NCI-H460 (cell line): ENCODE data around the gene IRX4. TPM values are rescaled to one million over a fixed set of nuclear protein-coding genes. Genes with fewer than 3 reads are reported as not detected.
"Not testable (repeated sequence)": the region's sequence is repeated elsewhere in the genome, so short reads cannot be mapped to it uniquely, and the experiment has no call there.

Experiments
- DNase-seq: peaks from one replicate; pipeline ENCODE4 v3.0.0-alpha.2; 2016; ENCODE audit warnings: low read depth; ENCODE audit errors: extremely low read depth
- total RNA-seq: library from RNA; depleted of rRNA; stranded (reverse); fragments of >200 nt; shearing (Covaris generic); gene quantifications from 2 replicates; pipeline ENCODE4 v1.2.3, GENCODE V29; 2014

The IRX4 gene
- total RNA-seq, 1 experiment from 2014 or later: 0.79 TPM

- DNase-seq: no peak
These were observed 17.2 kb downstream of the IRX4 start for GRCh38 chr5:1865486-1865885.

DNA sequence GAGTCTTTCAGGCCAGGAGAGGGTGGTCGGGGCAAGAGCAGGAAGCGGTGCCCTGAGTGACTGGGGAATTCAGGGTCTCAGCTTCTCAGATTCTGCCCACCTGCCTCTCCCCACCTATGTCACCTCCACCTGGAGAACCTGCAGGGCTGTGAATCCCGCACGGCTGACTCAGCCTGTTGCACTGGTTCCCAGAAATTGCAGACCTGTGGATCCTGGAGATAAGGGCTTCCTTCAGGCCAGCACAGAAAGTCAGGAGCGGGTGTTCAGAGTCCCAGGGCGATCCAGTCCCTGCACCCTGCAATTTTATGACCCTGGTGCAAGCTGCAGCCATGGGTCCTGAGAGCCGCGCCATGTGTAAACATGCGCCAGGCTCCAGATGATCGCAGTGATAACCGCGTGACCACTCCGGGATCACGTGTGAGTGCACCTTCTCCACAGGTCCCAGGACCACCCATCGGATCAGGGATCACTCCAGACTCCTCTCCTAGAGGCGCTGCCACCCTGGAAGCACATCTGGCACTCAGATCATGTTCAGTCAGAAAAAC is 17.8 kb downstream of the IRX4 start:
- no peak for DNase-seq

DNA sequence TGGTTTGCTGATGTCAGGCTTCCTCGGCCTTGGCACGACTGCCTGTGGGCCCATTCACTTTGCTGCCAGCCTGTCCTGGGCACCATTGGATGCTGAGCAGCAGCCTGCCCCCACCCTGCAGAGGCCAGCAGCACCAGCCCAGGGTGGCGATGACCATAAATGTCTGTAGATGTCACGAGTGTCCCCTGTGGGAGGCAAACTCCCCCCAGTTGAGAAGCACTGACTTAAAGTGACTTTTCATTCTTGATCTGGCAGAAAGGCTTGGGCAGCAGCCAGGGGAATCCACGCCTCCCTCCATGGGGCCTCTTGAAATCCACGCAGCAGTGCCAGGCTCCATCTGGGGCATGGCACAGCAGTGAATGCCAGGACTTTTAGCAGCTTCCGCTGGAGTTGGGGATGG is 21.8 kb downstream of the IRX4 start:
- DNase-seq: no peak

DNA sequence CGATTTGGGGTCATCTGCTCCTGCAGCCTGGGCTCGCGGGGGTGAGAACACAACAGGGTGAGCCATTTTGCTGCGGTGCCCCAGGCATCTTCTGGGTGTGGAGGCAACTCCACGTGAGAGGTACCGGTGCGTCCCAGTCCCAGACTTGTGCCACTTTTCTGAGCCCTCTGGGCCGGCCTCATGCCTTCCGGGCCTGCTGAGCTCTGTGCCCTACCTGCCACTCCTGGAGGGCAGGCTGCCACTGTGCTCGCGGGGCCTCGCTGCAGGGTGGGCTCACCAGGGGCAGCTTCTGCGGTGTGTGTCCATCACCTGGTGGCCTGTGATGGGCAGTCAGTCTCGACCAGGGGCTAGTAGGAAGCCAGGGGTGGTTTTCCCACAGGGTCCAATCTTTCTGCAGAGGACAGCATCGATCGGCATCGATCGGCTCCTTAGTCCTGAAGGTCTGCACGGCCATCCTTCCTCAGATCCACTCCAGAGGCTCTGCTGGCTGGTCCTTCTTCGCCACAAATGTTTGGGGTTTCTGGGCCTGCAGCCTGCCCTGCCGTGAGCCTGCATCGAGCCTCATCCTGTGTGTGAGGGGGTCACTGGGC is 22.6 kb downstream of the IRX4 start:
- DNase-seq: no peak

DNA sequence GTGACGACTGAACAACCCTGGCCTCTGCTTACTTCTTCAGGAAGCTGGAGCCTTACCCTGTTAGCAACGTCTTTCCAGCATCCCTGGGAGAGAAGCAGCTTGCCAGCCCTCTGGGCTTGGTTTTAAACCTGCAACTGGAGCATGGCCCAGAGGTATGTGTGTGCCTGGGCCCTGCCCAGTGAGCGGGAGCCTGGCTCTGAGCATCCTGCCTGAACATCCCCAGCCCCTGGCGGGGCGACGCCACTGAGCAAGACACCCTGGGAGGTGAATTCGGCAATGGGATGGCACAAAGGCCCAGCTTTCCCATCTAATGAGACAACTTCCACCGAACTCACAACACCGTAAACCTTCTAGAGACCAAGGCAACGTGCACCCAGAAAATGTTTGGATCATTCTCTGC is 23.6 kb downstream of the IRX4 start:
- no peak for DNase-seq

DNA sequence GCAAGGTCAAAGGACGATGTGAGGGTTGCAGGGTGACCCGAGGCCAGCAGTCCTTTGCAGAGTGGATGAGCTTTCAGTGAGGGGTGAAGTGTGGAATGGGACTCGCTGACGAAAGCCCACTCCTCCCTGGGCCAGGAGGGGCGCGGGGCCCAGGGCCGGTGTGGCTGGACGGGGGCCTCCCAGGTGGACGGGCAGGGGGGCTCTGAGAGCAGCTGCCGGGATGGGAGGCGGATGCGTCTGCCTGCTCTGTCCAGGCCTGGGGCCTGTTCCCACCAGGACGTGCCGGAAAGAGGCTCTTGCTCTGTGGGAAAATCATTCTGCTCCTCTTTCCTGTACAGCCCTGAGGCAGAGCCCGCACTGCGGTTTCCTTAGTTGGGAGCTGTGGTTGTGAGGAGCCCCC is 24.3 kb downstream of the IRX4 start:
- no peak for DNase-seq

DNA sequence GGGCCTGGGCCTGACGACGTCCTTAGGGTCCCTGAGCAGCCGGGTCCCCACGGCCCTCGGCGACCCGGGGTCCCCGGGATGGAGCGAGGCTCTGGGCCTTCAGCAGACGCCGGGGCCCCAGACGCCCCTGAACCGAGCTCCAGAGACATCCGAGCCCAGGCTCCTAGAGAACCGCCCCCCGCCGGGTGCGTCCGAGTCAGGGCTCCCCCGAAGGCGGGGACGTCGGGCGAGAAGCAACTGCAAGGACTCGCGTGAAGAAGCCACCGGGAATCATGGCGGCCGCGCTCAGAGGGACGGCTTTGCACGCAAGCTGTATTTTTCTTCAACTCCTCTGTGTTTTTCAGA is 25.5 kb downstream of the IRX4 start:
- DNase-seq: no peak

- DNase-seq: no peak
These were observed 26.0 kb downstream of the IRX4 start for GRCh38 chr5:1856596-1857255.

DNA sequence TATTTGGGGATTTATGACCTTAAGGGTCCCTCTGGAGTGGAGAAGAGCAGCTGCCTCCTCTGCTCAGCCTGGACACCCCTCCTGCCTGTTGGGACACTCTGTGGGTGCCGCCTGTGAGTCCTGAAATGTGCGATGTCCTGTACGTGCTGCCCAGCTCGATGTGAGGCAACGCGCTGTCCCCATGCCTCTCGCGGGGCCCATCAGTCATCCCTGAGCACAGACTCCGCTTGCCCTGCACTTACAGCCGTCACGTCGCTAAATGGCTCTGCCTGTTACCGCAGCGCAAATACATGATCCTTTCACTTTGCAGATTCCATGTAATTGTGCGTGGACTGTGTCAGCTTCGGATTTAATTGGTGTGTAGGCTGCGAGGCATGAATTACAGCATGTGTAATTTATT is 27.1 kb downstream of the IRX4 start:
- DNase-seq: no peak

DNA sequence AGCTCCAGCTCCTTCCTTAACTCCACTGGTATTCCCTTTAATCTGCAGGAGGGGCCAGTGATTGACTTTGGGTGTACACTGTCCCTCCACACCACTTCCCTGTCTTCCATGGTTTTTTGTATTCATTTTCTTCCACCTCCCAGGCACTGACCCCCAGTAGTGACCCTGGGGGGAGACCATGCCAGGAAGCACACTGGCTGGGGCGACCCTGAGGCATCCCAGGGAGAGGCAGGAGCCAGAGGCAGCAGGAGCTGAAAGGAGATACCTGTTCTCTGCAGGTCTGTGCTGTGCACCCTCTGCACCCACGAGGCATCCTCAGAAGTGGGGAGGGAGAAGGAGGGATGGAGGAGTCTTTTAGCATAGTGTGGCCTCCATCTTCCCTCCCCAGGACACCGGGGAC is 27.6 kb downstream of the IRX4 start:
- DNase-seq: no peak

DNA sequence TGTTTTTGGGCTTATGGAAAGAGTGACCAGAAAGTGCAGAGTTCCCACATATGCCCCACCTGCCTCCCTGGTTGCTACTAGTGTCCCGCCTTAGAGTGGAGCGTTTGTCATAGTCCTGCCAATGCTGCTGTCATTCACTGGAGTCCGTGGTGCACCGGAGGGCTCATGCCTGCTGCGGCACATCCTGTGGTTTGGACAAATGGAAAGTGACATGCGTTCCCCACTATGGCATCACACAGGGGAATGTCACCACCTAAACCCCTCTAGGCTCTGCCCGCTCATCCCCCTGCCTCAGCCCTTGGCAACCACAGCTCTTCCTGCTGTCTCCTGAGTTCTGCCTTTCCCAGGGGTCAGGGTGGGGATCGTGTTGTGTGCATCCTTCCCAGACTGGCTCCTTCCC is 29.2 kb downstream of the IRX4 start:
- DNase-seq: no peak

DNA sequence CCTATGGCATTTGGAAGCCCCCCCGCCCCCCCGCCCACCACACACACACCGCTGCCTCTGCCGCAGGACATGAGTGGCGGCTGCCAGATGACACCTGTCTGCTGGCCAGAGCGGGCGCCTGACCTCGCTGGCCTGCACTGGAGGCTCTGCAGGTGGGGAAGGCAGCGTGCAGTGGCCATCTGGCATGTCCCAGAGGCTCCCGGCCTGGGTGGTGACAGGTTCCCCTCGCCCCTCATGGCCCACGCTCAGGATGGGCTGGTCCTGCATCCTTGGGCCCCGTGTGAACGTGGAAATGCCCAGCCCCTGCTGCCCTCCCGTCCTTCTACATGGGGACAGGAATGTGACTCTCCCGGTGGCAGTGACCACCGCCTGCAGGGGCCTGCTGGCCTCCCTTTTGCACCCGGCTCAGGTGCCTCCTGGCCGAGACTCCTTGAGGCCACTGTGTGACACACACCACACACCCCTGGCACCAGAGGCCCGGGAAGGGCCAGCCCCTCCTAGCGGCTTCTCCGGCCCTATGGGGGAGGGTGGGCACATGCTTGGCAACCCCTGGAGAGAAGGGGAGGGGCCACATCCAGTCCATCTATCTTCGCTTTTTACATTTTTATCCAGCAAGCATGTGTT is 30.3 kb downstream of the IRX4 start:
- no peak for DNase-seq

DNA sequence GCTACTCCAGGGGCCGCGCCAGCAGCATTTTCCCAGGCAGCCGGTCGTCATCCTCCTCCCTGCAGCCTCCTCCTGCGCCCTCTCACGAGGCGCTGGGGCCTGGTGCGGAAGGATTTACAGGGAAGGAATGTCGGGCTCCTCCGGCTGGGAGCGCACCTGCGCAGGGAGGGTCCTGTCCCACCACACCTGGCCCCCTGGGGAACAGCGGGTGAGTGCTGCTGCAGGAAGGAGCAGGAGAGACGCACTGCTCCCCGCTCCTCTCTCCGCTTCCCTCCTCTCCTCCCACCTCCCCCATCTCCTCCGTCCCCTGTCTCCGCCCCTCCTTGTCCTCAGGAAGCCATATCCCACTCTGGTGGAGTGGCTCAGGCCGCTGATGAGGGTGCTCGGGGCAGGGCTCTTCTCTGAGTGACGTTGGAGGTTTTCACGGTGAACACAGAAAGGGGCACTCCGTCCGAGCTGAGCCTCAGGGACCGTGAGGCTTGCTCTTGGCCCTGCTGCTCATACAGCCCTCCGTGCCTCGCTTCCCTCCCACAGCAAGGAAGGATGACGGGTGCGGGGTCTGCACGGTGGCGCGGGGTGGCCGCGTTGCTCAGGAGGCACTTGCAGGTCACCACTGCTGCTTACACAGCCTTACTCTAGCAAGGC is 31.3 kb downstream of the IRX4 start:
- no peak for DNase-seq

DNA sequence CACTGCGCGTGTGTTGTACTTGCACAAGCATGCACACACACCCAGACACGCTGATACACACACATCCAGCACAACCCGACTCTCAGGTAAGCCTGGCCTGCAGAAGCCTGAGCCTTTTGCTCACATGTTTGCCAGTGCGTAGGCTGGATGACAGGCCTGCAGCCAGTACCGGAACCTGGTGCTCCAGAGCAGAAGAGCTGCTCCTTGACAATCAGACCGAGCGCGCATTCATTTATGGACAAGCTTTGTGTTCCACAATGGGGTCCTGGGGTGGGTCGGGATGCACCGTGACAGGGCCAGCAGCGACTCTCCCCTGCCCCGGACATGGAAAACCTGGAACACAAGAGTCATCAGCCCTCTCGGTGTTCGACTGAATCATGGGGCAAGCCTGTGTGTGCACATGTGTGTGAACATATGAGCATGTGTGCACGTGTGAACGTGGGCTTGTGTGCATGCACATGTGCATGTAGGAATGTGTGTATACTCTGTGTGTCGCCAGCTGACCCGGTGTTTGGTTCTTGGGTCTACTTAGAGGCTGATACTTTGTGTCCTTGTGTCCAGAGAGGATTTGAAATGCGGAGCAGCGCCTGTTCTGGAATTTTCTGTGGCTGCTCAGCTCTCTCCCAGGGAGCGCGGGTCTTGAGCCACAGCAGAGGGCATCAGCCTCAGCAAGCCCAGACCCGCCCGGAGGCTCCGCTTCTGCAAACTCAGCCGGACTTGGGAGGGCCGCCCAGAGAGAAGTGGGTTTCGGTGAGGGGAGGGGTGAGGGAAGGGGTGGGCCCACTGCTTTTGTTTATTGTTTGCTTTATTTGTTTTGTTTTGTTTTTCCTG is 32.2 kb downstream of the IRX4 start:
- DNase-seq: no peak

DNA sequence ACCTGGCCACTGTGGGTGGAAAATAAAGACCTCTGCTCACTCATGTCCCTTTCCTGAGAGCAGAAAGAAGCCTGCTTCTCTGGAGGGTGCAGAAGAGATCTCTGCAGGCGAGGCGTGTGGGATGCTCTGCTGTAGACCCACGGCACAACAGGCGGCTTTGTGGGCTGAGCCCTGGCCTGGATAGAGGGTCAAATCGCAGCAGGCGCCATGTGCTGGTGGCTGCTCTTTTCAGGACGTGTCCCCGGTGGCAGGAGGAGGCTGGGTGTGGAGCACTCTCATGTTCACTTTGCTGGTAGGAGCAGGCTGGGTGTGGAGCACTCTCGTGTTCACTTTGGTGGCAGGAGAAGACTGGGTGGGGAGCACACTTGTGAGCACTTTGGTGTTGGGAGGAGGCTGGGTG is 35.1 kb downstream of the IRX4 start:
- no peak for DNase-seq

- no peak for DNase-seq
These were observed 35.7 kb downstream of the IRX4 start for GRCh38 chr5:1847056-1847455.

DNA sequence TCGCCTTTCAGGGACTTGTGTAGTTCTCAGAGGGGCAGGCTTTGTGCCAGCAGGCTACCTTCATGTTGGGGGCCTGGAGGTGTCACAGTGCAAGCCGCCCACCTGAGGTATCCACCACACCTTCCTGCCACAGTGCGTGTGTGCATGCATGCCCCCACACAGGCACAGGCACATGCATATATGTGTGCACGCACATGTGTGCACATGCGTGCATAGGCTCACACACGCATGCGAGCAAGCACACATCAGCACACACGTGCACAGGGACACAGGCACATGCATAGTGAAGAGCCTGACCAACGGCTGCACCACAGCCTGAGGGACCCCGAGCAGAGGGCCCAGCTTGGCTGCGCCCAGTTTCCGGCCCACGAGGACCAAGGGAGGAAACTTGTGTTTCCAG is 36.1 kb downstream of the IRX4 start:
- DNase-seq: no peak

DNA sequence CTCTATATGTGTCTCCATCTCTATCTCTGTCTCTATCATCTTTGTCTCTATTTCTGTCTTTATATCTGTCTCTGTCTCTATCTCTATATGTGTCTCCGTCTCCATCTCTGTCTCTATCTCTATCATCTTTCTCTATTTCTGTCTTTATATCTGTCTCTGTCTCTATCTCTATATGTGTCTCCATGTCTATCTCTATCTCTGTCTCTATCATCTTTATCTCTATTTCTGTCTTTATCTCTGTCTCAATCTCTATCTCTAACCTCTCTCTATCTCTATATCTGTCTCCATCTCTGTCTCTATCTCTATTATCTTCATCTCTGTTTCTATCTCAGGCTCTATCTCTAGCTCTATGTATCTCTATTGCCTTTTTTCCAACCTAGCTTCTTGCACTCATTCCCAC is 37.0 kb downstream of the IRX4 start:
- no peak for DNase-seq

DNA sequence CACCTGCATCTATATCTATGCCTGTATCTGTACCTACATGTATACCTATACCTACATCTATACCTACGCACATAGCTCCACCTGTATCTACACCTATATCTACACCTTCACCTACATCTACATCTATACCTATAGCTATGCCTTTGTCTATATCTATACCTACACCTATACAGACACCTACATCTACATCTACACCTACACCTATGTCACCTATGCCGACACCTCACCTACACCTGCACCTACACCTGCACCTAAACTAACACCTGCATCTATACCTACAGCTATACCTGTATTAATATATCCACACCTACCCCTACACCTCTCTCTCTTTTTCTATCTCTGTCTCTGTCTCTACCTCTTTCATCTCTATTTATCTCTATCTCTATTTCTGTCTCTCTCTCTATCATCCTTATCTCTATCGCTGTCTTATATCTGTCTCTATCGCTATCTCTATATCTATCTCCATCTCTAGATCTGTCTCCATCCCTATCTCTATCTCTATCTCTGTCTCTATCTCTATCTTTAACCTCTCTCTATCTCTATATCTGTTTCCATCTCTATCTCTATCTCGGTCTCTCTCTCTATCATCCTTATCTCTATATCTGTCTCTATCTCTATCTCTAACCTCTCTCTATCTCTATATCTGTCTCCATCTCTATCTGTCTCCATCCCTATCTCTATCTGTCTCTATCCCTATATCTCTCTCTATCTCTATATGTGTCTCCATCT is 37.9 kb downstream of the IRX4 start:
- DNase-seq: no peak

- DNase-seq: not testable (repeated sequence)
These were observed 39.0 kb downstream of the IRX4 start for GRCh38 chr5:1843761-1844160.
